NCI-H187 treated with DMSO at 0.1 percent for 48 hours (cell line): ENCODE data around the gene LDLRAP1.

Source experiments
- DNase-seq: peaks from one replicate; lab custom pipeline; 2025; lab: John Stamatoyannopoulos, UW

Gene LDLRAP1

DNA sequence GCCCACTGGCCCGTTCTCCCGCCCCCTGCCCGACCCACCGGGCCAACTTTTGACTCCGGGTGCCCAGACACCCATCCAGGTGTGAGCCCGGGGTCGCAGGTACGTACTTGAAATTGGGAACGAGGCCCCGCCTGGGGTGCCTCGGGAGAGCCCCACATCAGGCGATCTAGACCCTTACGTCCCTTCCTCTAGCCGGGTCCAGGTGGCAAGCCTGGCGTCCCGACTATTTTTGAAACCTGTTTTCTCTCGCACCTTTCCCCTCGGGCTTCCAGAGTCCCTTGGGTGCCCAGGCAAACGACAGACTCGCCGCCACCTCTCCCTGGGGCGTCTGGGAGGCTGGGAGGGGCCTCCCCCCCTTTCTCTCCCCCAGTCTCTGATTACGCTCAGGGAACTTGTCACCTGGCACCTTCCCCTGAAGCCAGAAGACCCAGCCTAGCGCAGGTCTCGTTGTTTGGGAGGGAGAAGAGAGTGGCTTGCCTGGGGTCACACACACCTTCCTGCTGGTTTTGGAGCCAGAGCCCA, 898 bp downstream of the LDLRAP1 start:
- DNase-seq: no peak

DNA sequence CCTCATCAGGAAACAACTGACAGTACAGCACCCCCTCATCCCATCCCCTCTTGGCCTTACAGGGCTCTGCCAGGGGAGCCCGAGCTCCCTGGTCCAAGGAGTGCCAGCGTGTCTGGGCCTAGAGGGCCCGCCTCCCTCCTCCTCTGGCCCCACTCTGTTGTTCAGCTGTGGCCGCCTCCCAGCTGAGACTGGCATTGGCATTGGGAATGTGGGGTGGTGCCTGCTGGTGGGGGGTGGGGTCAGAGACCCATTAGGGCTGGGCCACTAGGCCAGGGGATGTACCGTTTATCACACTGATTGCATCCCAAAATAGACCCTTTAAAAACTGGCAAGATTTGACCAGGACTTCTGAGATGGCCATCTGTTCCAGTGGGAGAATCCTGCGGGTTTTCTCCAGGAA, 1.4 kb downstream of the LDLRAP1 start:
- DNase-seq: no peak

GRCh38 chr1:25545767-25546166, 2.4 kb downstream of the LDLRAP1 start:
- DNase-seq: no peak

DNA sequence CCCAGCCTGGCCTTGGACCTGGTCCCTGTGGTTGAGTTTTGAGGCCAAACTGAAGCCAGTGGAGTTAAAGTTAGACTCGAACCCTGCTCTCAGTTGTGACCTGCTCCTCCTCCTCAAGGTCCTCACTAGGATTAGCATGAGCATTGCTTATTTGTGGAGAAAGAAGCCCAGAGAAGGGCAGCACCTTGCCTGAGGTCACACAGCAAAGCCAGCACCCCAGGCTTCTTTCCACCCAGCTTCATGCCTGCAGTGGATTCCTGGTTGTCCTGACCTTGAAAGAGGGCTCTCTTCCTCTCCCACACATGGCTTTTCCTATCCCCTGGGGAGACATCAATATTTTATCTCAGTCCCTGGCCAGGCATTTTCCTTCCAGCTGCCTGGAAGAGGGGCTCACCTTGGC, 2.8 kb downstream of the LDLRAP1 start:
- no peak for DNase-seq

DNA sequence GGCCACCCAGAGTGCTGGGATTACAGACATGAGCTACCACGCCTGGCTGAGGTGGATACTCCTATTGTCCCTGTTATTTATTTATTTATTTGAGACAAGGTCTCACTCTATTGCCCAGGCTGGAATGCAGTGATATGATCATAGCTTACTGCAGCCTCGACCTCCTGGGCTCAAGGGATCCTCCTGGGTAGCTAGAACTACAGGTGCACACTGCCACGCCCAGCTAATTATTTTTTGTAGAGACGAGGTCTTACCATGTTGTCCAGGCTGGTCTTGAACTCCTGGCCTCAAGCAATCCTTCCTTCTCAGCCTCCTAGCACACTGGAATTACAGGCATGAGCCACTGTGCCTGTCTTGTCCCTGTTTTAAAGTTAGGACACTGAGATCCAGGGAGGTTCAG, 5.2 kb downstream of the LDLRAP1 start:
- no peak for DNase-seq

DNA sequence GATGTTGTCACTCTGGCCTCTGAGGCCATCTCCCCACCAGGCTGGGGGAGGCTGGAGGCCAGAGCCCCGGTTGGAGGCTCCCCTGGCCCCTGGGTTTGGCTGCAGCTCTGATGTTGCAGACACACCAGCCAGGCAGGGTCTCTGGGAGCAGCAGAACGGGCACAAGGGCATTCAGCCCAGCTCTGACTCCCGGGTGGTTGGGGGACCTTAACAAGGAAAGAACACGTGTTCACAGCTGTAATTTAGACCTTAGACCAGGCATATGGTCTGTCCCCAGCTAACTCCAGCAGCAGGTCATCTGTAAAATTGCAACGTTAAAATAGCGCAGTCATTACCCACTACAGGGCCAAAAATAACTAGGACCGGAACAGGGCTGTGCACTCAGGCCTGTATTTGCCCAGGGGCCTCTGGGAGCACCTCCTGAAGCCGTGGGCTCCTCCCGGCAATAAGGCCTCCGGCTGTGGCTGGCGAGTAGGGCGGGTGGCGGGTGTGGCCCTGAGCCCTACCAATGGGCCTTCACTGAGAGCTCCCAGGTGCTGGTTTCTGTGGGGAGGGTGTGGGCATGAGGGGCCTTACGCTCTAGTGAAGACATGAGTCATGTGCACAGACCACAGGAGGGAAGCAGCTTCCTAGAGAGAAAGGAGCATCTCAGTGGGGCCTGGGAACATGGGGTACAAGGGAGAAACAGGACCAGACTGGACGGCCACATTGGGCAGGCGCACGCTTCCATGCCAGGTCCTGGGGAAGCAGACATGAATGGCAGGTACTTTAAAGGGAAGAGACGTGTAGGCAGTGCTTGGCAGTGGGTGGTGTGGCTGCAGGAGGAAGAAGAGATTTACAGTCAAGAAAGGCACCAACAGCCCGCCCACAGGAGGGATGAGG, 6.1 kb downstream of the LDLRAP1 start:
- peak; percentile 54 for DNase-seq

- DNase-seq: no peak
Measured at GRCh38 chr1:25550155-25550506, 6.7 kb downstream of the LDLRAP1 start.

DNA sequence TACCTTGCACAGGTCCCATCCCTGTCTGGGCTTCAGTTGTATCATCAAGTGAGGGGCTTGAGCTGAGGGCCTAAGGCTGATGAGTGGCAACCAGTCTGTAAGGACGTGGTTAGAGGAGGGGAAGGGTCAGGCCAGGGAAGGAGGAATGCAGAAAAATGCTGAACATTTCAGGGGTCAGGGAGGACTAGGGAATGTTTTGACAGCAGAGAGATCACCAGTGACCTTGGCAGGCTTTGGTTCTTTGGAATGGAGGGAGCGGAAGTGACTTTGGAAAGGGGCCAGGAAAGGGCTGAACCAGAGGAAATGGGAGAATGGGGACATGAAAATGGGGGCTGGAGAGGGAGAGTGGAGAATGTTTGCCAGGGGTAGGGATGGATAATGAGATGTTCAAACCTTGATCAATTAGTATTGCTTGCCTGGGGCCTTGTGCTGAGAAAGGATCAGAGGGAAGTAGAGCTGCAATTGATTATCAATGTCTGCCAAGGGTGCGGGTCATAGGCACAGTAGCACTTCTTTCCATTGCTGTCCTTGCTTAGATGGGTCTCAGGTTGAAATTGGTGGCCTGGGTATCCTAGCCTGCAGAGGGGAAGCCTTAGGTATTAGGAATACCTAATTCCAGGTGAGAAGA, 7.4 kb downstream of the LDLRAP1 start:
- no peak for DNase-seq

GRCh38 chr1:25553749-25554429, 10.5 kb downstream of the LDLRAP1 start:
- no peak for DNase-seq

DNA sequence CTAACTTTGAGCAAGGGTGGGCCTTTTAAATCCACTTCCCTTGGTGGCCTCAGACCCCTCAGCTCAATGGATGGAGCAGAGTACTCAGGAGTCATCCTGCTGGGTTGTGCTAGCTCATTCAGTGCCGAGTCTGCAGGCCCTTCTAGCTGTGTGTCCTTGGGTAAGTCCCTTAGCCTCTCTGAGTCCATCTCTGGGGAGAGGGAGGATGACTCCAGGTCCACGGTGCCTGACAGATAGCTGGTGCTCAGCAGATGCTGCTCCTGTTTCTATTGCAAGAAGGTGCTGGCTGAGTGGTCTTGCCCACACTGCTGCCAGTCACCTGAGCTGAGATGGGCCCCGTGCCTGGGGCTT, 11.0 kb downstream of the LDLRAP1 start:
- no peak for DNase-seq

DNA sequence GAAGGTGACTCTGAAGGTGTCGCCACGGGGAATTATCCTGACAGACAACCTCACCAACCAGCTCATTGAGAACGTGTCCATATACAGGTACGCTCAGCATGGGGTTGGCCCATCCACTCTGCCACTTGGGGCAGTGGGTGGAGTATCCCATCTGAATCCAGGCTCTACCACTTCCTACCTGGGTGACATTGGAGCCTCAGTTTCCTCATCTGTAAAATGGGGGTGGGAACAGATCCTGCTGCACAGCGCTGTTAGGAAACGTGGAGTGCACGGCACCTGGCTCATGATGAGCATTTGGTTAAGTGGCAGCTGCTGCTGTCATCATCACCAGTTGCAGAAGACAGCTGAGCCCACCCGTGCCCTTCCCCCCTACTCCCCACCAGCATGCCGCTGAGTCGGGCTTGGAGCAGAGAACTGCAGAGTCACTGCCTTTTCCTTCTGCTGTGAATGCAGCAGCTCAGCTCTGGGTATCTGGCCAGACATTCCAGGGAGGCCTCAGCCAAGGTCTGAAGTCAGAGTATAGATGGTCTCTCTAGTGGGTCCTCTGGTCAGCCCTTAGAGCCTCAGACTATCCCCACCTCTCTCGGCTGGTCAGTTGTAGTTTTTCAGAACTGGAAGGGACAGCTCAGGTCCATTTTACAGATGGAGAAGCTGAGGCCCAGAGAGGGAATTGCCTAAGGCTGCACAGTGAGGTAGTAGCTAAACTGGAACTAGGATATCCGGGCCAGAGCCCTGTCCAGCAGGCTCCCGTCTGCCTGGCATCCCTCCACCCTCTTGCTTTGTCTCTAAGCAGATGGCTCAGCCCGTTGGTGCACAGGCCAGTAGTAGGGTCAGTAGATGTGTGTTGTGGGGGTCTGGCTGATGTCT, 11.7 kb downstream of the LDLRAP1 start:
- no peak for DNase-seq

DNA sequence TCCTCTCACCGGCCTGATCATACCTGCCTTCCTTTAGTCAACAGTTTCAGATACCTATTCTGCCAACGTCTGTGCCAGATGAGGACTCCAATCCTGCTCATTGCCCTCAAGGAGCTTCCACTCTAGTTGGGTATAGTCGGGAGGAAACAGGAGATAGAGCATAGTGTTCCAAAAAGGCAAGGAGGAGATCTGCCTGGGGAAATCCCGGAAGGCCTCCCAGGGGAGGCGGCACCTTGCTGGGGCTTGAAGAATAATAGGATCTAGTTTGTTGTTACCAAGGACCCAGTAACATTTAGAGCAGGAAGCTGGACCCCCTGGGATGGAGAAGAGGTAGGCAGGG, 12.3 kb downstream of the LDLRAP1 start:
- no peak for DNase-seq

DNA sequence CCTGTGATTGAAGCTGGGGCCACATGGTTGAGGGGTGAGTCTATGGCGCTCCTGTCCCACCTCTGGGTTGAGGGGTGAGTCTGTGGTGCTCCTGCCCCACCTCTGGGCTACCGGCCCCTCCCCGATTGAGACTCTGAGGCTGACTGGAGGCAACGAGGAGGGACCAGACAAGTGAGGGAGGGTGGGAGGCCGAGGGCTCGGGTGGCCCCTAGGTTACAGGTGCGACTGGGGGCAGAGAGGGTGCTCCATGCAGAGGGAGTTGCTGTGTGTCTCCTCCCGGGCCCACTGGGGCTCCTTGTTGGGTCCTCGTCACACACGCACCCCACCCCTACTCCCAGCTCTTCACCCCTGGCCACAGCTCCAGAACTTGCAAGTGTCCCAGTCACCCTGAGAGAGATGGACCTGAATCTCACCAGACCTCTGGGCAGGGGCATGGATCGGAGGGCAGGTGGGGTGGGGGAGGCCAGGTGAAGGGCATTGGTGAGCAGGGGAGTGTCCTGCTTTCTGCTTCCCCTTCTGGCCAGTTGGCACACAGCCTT, 12.8 kb downstream of the LDLRAP1 start:
- no peak for DNase-seq

- no peak for DNase-seq
Measured at GRCh38 chr1:25556791-25557476, 13.5 kb downstream of the LDLRAP1 start.

DNA sequence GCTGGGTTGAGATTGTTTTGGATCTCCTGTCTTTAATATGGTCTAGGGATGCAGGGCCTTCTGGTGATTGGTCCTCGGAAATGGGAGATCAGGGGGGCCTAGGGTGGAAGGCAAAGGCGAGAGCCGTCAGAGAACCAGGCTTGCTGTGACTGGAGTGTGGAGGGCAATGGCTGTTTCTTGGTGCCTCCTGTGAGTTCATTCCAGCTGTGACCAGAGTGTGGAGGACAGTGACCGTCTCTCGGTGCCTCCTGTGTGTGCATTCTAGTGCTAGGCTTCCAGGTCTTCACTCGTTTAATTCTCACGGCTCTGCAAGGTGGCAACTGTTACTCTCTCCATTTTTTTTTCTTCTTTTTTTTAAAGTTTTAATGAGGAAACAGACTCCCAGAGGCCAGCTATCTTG, 14.1 kb downstream of the LDLRAP1 start:
- no peak for DNase-seq

DNA sequence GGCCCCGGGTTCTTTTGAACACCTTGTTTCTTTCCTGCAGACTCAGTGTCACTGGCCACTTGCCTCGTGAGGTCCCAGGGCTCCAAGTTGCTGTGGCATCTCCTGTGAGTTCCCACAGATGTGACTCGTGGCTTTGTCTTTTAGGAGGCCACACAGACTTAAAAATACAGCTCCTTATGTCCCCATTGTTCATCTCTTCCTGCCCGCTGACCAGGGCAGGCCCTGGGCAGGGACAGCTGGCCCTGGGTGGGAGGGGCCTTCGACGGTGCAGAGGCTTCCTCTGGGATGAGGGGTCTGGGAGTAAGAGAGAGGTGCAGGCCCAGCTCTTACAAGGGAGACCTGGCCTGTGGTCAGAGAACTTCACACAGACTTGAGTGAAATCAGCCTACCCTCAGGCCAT, 15.6 kb downstream of the LDLRAP1 start:
- no peak for DNase-seq

DNA sequence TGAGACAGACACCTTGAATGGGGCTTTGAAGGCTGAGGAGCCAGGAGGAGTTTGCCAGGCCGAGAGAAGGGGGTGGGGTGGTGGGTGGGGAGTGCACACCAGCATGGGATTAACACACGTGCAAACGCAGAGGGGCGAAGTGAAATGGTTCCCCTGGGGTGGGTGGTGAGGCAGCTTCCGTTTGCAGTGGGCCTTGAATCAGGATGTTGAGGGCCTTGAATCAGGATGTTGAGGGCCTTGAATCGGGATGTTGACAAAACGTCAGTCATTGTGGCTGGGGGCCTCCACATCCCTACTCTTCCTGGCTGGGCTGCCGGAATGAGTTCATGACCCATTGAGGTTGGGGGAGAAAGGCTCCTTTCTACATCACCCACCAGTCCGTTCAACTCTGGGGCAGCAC, 16.6 kb downstream of the LDLRAP1 start:
- no peak for DNase-seq

GRCh38 chr1:25560788-25561187, 17.4 kb downstream of the LDLRAP1 start:
- no peak for DNase-seq

- no peak for DNase-seq
Measured at GRCh38 chr1:25561421-25562100, 18.2 kb downstream of the LDLRAP1 start.

GRCh38 chr1:25562101-25562927, 18.9 kb downstream of the LDLRAP1 start:
- DNase-seq: no peak
